KOPT-K1 (cell line): ENCODE results near the gene MARK2.

Source experiments
- H3K27ac ChIP-seq: fragments of 200-600 bp; sonication (generic); 2 replicates; pipeline ENCODE4 v1.5.1; 2016; ENCODE audit warnings: antibody characterized with exemption, mild to moderate bottlenecking, low read depth, low read length; ENCODE audit not compliant: poor library complexity, severe bottlenecking
- H3K36me3 ChIP-seq: fragments of 200-600 bp; sonication (generic); 2 replicates; pipeline ENCODE4 v1.5.1; 2017; ENCODE audit warnings: antibody characterized with exemption, mild to moderate bottlenecking, low read length, moderate library complexity; ENCODE audit not compliant: insufficient read depth
- H3K9me3 ChIP-seq: fragments of 200-600 bp; sonication (generic); 2 replicates; pipeline ENCODE4 v1.5.1; 2017; ENCODE audit warnings: antibody characterized with exemption, low read length, mild to moderate bottlenecking; ENCODE audit not compliant: insufficient read depth, poor library complexity, severe bottlenecking

MARK2 gene

DNA sequence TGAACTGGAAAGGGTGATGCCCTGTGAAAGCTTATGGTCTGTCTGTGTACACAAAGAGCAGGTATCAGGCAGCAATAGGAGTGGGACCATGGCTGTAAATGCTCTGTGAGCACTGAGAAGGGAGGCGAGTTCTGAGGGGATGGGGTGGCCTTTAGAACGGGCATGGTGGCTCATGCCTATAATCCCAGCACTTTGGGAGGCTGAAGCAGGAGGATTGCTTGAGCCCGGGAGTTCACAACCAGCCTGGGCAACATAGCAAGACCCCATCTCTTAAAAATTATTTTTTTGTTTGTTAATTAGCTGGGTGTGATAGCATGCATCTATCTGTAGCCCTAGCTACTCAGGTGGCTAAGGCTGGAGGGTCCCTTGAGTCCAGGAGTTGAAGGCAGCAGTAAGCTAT, 22.2 kb upstream of the MARK2 start:
- Histone ChIP-seq H3K36me3 (peaks cover 69% of the 10 kb centered on the region), H3K9me3 (no peaks in the 10 kb centered on the region), H3K27ac (no peak overlapping the region)

DNA sequence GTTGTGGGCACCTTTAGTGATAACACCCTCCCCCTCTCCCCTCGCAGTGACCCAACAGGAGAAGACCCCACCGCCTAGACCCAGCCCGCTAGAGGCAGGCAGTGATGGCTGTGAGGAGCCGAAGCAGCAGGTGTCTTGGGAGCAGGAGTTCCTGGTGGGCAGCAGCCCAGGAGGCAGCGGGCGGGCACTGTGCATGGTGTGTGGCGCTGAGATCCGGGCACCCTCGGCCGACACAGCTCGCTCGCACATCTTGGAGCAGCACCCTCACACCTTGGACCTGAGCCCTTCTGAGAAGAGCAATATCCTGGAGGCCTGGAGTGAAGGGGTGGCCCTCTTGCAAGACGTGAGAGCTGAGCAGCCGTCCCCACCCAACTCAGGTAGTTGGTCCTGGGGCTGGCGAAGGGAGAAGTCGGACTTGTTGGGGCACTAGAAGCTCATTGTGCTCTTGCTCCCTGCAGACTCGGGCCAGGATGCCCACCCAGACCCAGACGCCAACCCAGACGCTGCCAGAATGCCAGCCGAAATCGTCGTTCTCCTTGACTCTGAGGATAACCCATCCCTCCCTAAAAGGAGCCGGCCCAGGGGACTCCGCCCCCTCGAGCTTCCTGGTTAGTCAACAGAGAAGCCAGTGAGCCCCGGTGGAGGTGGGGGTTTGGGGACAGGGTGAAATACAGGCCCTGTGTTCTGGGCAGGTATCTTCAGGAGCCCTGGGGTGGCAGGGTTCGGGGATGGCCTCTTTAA, 21.0 kb upstream of the MARK2 start:
- Histone ChIP-seq H3K9me3 (no peaks in the 10 kb centered on the region), H3K36me3 (peaks cover 81% of the 10 kb centered on the region), H3K27ac (no peak overlapping the region)

DNA sequence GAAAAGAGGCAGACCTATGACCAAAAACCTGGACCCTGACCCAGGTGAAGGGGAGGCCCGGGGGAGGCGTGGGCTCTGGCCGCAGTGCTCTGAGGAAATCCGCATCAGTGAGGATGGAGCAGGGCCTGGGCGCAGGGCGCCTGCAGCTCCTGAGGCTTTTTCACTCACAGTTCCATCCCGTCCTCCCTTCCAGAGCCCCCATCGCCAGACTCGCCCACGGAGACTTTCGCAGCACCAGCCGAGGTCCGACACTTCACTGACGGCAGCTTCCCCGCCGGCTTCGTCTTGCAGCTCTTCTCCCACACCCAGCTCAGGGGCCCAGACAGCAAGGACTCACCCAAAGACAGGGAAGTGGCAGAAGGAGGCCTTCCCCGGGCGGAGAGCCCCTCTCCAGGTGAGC, 20.3 kb upstream of the MARK2 start:
- Histone ChIP-seq H3K9me3 (no peaks in the 10 kb centered on the region), H3K36me3 (peaks cover 88% of the 10 kb centered on the region), H3K27ac (no peak overlapping the region)

DNA sequence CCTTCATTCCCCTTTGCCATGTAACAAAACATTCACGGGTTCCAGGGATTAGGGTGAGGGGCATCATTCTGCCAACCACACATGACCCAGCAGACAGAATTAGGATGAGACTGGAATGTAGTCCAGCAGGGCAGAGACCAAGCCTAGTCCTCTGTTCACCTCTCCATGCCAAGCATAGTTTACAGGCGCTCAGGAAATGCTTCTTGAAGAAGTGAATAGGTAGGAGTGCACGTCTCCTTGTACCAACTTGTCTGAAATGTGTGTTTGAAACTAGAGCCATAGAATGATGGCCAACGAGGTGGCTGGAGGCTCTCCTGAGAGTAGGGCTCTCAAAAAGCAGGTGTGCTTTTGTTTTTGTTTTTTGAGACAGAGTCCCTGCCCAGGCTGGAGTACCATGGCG, 17.5 kb upstream of the MARK2 start:
- H3K36me3 ChIP-seq, result peaks cover 100% of the 10 kb centered on the region

DNA sequence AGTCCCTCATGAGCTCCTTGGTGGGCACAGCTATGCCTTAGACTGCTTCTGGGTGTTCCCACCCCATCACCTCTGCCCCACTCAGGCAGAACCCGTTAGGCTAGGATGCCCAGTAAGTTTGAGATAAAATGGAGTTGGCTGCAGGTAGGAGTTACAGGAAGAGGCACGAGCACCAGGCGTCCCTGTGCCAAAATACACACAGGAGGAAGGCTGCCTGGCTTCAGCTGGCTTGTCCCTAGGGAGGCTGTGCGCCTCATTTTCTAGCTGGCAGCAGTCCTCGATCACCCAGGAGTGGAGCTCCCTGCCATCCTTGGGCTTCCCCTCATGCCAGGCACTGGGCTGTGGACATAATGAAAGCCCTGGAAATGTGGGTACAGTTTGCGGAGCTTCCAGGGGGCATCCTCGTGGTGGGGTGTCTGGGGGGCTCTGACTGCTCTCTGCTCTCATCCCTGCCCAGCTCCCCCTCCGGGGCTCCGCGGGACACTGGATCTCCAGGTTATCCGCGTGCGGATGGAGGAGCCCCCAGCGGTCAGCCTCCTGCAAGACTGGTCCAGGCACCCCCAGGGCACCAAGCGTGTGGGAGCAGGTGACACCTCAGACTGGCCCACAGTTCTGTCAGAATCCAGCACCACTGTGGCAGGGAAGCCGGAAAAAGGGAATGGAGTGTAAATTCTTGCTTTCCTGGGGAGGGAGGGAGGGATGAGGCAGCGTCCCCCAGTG, 12.3 kb upstream of the MARK2 start:
- Histone ChIP-seq H3K27ac (no peak overlapping the region), H3K36me3 (peaks cover 80% of the 10 kb centered on the region), H3K9me3 (no peaks in the 10 kb centered on the region)

More for the DNA sequence above, 17.5 kb upstream of the MARK2 start:
- Histone ChIP-seq H3K27ac (no peak overlapping the region), H3K9me3 (no peaks in the 10 kb centered on the region)

DNA sequence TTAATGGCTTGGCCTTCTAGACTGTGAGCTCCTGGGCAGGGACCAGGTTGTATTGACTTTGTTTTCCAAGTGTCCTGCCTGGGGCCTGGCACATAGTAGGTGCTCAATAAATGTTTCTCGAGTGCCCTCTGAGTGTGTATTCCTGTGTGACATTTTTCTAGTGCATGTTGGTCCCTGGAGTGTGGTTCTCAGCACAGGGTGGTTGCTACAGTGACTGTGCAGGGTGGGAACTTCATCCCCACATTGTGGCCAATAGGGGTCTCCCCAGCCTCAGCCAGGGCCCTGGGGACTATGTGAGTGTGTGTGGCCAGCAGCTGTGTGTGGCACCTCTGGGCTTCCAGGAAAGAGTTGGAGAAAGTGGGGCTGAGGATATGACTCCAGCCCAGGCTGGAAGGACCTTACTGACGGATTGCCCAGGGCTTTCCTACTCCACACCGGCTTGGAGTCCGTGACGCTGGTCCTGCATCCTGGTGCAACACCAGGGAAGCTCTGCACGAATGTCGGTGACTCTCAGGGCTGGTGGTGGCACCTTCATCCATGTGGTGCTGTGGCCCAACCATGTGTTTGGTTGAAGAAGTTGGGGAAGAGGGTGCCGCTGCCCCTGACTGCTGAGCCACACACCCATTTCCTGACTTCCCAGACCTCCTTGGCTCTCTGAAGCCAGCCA, 9.0 kb upstream of the MARK2 start:
- Histone ChIP-seq H3K9me3 (no peaks in the 10 kb centered on the region), H3K36me3 (peaks cover 47% of the 10 kb centered on the region), H3K27ac (no peak overlapping the region)

DNA sequence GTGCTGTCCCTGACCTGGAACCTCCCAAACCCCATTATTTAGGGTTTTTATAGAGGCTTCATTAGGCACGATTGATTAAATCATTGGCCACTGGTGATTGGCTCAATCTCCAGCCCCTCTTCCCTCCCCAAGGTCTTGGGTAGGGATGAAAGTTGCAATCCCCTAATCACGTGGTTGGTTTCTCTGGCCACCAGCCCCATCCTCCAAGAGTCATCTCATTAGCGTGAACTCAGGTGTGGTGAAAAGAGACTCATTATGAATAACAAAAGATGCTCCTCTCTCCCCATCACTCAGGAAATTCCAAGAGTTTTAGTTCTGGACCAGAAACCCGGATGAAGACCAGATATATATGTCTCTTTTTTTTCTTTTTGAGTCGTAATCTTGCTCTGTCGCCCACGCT, 7.6 kb upstream of the MARK2 start:
- Histone ChIP-seq H3K36me3 (peaks cover 33% of the 10 kb centered on the region), H3K27ac (no peak overlapping the region), H3K9me3 (no peaks in the 10 kb centered on the region)

DNA sequence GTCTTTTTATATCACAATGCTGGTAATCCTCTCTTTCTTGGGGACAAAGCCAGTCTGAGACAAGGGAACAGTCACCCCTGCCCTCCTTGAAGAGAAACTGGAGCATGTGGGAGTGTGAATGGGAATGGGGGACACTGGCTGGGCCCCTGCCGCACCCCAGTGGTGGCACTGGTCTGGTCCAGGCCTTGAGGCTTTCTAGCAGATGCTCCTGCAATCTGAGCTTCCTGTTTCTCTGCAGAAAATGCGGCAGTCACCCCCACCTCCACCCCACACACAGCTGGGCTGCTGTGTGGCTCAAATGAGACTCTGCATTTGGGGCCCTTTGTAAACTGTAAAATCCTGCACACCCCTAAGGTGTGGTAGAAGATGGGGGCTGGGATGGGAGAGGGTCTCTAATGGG, 6.6 kb upstream of the MARK2 start:
- no peaks in the 10 kb centered on the region for H3K9me3 ChIP-seq

DNA sequence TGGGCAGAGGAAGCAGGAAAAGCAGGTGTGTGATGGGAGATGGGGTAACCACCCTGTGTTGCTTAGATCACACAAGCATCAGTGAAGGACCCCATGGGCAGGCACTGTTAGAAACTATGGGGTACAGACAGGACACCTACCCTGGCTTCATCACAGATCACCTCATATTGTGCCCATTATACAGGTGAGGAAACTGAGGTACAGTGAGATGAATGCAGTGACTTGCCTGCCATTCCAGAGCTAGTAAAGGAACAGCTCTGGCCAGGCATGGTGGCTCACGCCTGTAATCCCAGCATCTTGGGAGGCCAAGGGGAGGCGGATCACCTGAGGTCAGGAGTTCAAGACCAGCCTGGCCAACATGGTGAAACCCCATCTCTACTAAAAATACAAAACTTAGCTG, 5.9 kb upstream of the MARK2 start:
- Histone ChIP-seq H3K9me3 (no peaks in the 10 kb centered on the region), H3K27ac (no peak overlapping the region)

More for the DNA sequence above, 6.6 kb upstream of the MARK2 start:
- H3K36me3 ChIP-seq, result peaks cover 23% of the 10 kb centered on the region
- H3K27ac ChIP-seq, result no peak overlapping the region

DNA sequence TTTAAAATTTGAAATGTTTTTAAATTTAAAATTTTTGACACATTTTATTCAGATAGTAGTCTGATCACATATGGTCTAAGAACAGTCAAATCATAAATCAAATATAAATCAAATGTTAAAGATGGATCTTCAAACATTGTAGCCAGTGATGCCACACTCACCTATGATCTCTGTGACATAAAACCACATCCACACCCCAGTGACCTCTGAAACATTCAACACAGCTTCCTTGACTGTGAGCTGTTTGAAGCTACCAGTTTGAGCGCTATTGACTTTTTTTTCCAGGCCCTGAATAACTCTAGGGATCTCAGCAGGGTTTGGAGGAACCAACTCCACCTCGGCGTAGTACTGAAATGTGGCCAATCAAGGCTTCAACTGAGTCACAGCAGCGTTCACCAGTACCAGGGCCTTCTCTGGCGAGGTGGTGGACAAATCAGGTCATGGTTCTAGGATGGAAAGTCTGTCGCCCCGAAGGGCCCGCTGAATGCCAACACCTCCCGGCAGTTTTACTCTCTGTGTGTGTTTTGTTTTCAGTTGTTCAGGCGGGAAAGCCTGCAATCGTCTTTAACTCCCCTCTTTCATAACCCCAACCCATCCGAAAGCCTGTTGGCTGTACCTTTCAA, 4.3 kb upstream of the MARK2 start:
- no peak overlapping the region for H3K27ac ChIP-seq

More for the DNA sequence above, 5.9 kb upstream of the MARK2 start:
- H3K36me3 ChIP-seq, result peaks cover 18% of the 10 kb centered on the region; the same call in 1 of the 2 replicates

DNA sequence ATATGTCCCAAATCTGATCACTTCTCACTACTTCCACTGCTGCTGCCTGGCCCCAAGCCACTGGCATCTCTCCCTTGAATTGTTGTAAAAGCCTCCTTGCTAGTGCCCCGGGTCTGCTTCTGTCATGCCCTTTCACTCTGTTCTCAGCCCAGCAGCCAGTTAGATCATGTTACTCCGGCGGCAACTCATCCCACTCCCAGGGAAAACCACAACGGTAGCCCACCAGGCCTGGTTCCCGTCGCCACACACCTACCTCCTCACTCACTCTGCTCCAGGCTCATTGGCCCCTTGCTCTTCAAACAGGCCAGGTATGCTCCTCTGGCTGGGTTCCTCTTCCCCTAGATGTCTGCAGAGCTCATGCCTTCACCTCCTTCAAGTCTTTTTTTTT, 3.8 kb upstream of the MARK2 start:
- H3K27ac ChIP-seq, result no peak overlapping the region
- no peaks in the 10 kb centered on the region for H3K36me3 ChIP-seq
- H3K9me3 ChIP-seq, result no peaks in the 10 kb centered on the region

More for the DNA sequence above, 4.3 kb upstream of the MARK2 start:
- peaks cover 4% of the 10 kb centered on the region; the same call in 1 of the 2 replicates for H3K36me3 ChIP-seq
- no peaks in the 10 kb centered on the region for H3K9me3 ChIP-seq

DNA sequence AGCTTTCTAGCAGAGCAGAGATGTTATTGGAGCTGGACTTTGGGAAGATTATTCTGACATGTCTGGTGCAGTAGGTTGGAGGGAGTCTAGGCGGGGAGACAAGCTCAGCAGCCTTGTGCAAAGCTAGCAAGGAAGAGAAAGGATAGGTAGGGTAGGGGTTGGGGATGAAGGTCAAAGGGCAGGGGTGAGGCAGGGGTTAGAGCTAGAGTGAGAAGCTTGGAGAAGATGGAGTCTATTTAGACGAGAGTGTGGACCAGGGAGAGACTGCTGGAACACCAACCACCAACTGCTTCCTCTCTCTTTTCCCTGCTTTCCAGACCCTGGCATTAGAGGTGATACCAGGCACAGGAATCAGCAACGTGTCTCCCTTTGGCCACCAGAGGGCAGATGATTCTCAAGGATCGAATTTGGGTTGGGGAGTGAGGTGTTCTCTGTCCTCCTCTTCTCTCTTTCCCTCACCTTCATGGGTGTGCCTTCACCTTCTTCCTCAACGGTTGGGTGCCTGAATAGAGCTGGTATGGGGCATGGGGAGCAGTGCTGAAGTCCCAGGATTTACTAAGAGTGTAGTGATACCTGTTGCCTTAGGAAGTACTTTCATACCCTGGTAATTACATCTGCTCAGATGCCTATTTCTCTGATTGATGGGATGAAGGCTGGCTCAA, 1.8 kb upstream of the MARK2 start:
- H3K27ac ChIP-seq, result no peak overlapping the region

DNA sequence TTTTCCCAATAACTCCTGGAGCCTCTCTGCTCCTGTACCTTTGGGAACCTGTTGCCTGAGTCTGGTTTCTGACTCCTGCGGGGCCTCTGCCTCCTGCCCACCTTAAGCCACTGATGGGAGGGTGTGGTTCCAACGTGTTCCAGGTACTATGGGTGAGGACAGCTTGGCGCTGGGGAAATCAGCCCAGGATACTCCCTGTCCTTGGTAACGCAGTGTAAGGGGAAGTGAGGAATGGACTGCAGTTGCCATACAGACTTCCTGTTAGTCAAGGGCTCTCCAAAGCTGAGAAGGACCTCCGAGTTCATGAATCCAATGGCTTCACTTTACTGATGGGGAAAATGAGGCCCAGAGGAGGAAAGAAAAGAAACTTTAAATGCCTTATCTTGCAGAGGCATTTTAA, 1.2 kb upstream of the MARK2 start:
- H3K9me3 ChIP-seq, result no peaks in the 10 kb centered on the region
- peaks cover 15% of the 10 kb centered on the region for H3K36me3 ChIP-seq
- H3K27ac ChIP-seq, result peak overlapping the region; percentile 55

More for the DNA sequence above, 1.8 kb upstream of the MARK2 start:
- Histone ChIP-seq H3K36me3 (peaks cover 9% of the 10 kb centered on the region), H3K9me3 (no peaks in the 10 kb centered on the region)

DNA sequence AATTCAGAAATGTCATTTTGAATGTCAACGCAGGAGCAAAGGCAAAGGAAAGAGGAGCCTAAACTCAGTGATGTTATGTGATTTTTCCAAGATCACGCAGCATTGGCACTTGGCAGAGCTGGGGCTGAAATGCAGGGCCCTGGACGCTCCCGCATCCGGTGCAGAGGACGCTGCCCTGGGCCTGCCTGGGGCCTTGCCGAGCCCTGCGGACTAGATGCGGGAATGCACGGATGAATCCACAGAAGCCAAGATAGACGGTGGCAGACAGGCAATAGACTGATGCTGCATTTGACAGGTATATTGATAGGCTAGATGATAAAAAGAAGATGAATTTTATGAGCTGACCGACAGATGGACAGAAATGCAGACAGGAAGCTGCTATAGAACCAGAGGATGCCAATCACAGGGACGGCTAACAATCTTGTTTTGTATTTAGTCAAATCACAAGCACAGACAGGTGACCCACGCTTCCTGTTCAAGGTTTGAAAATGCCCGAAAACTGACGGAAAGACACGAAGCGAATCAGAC, 696 bp upstream of the MARK2 start:
- H3K36me3 ChIP-seq, result peaks cover 19% of the 10 kb centered on the region
- peak overlapping the region; percentile 55 for H3K27ac ChIP-seq
- H3K9me3 ChIP-seq, result no peaks in the 10 kb centered on the region
